Astrocyte (in vitro differentiated cells and primary cell): ENCODE measurements around the gene MYL3. TPM values are rescaled to one million over a fixed set of nuclear protein-coding genes. Genes with fewer than 3 reads are reported as not detected.
A peak's percentile ranks its signal among the peaks of the same experiment; 100 is the strongest.
"Not testable (repeated sequence)": the region's sequence is repeated elsewhere in the genome, so short reads cannot be mapped to it uniquely, and the experiment has no call there.

Source experiments
- DNase-seq: peaks from one replicate; pipeline ENCODE4 v3.0.0-alpha.2; 2010; ENCODE audit warnings: low read depth
- FAIRE-seq: peaks from 2 replicates; lab custom pipeline; 2011; peaks lifted over from hg19 to GRCh38; lab: Jason Lieb, UNC
- H2AFZ ChIP-seq: 2 replicates; pipeline ENCODE4 v1.6.0; 2012; ENCODE audit warnings: low read depth, low read length, inconsistent platforms
- H3K27ac ChIP-seq: 2 replicates; pipeline ENCODE4 v1.5.1; 2011; ENCODE audit warnings: low read depth, low read length, inconsistent platforms
- H3K27me3 ChIP-seq: 2 replicates; pipeline ENCODE4 v1.6.0; 2011; ENCODE audit warnings: low read length, inconsistent platforms; ENCODE audit not compliant: insufficient read depth
- H3K36me3 ChIP-seq: 2 replicates; pipeline ENCODE4 v1.5.1; 2011; ENCODE audit warnings: low read length, inconsistent platforms; ENCODE audit not compliant: insufficient read depth
- H3K4me1 ChIP-seq: 2 replicates; pipeline ENCODE4 v1.5.1; 2011; ENCODE audit warnings: low read length, inconsistent platforms; ENCODE audit not compliant: insufficient read depth
- H3K4me2 ChIP-seq: 2 replicates; pipeline ENCODE4 v1.6.0; 2012; ENCODE audit warnings: low read length, inconsistent platforms
- H3K4me3 ChIP-seq: 2 replicates; pipeline ENCODE4 v1.5.1; 2011; ENCODE audit warnings: low read depth, mild to moderate bottlenecking, low read length, inconsistent platforms; ENCODE audit not compliant: insufficient read depth
- H3K79me2 ChIP-seq: 2 replicates; pipeline ENCODE4 v1.6.0; 2012; ENCODE audit warnings: mild to moderate bottlenecking, low read length, inconsistent platforms; ENCODE audit not compliant: insufficient read depth
- H3K9ac ChIP-seq: 2 replicates; pipeline ENCODE4 v1.6.0; 2012; ENCODE audit warnings: mild to moderate bottlenecking, low read length, inconsistent platforms
- H3K9me3 ChIP-seq: 2 replicates; pipeline ENCODE4 v1.5.1; 2012; ENCODE audit warnings: low read depth, mild to moderate bottlenecking, low read length, inconsistent platforms; ENCODE audit not compliant: insufficient read depth
- H4K20me1 ChIP-seq: 2 replicates; pipeline ENCODE4 v1.6.0; 2012; ENCODE audit warnings: low read length, inconsistent platforms; ENCODE audit not compliant: insufficient read depth
- H3K27ac Mint-ChIP-seq: one replicate; pipeline ENCODE4 v1.8.0; 2021; ENCODE audit warnings: mild to moderate bottlenecking, mixed read lengths; ENCODE audit not compliant: unreplicated experiment
- H3K27me3 Mint-ChIP-seq: one replicate; pipeline ENCODE4 v1.8.0; 2021; ENCODE audit warnings: low read depth, mixed read lengths; ENCODE audit not compliant: unreplicated experiment
- H3K36me3 Mint-ChIP-seq: one replicate; pipeline ENCODE4 v1.8.0; 2021; ENCODE audit warnings: low read depth, mixed read lengths; ENCODE audit not compliant: unreplicated experiment
- H3K4me1 Mint-ChIP-seq: one replicate; pipeline ENCODE4 v1.8.0; 2021; ENCODE audit warnings: low read depth, mixed read lengths; ENCODE audit not compliant: unreplicated experiment
- H3K4me3 Mint-ChIP-seq: one replicate; pipeline ENCODE4 v1.8.0; 2021; ENCODE audit warnings: mild to moderate bottlenecking, moderate library complexity, mixed read lengths; ENCODE audit not compliant: unreplicated experiment
- H3K9me3 Mint-ChIP-seq: one replicate; pipeline ENCODE4 v1.8.0; 2021; ENCODE audit warnings: mild to moderate bottlenecking, mixed read lengths; ENCODE audit not compliant: unreplicated experiment
- CTCF ChIP-seq: IDR thresholded peaks from 2 replicates; pipeline ENCODE4 v1.5.1; 2011; ENCODE audit warnings: low read depth, mild to moderate bottlenecking, inconsistent platforms, low read length, moderate library complexity; ENCODE audit not compliant: insufficient read depth
- EZH2 ChIP-seq: IDR thresholded peaks from 2 replicates; pipeline ENCODE4 v1.6.1; 2012; ENCODE audit warnings: mild to moderate bottlenecking, low read length, inconsistent platforms; ENCODE audit not compliant: insufficient read depth
- total RNA-seq: library from RNA; stranded (reverse); gene quantifications from 2 replicates; pipeline ENCODE4 v1.2.1, GENCODE V29; 2021

MYL3 gene
- total RNA-seq, 1 donor from 2014 or later: 0.89 TPM

DNA sequence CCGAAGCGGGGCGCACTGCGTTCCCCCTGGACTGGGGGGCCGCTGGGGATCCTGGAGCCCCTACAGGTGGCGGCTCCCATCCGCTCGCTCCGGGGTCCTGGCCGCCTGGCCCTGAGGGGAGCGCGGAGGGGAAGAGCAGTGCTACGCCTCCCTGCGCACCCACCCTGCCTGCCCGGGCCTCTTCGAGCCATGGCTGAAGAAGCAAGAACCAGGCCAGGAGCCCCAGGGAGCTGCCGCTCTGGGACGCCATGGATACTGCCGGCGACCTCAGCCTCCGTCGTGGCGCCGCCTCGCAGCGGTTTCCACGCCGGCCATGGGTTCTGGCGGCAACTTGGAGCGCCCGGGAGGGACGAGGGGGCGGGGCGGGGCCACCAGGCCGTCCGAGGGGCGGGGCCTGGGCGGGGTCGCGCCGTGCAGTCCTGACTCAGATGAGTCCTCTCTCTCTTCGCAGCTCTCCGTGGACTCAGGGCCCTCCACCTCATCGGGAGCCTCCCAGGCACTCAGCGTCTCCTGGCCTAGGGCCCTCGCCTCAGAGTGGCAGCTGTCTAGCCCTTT is 50.9 kb downstream of the MYL3 start:
- Mint-ChIP-seq H3K4me1 (peaks cover 3% of the 10 kb centered on the region), H3K9me3 (peaks cover 12% of the 10 kb centered on the region), H3K36me3 (peaks cover 5% of the 10 kb centered on the region), H3K4me3 (peak overlapping the region; percentile 70), H3K27me3 (peaks cover 55% of the 10 kb centered on the region), H3K27ac (no peak overlapping the region)
- H3K79me2 ChIP-seq: no peaks in the 10 kb centered on the region
- no peak overlapping the region for H3K27ac ChIP-seq
- no peak overlapping the region for H3K4me3 ChIP-seq
- H4K20me1 ChIP-seq: no peaks in the 10 kb centered on the region
- no peaks in the 10 kb centered on the region for H3K36me3 ChIP-seq
- peaks cover 17% of the 10 kb centered on the region for H3K27me3 ChIP-seq
- H3K4me1 ChIP-seq: peaks cover 4% of the 10 kb centered on the region
- no peaks in the 10 kb centered on the region for H3K9me3 ChIP-seq
- peak overlapping the region; percentile 86 for H2AFZ ChIP-seq
- FAIRE-seq (no peak), DNase-seq (peak; percentile 30)
- no peak for TF ChIP-seq CTCF
- no peak for TF ChIP-seq EZH2
- H3K4me2 ChIP-seq: peak overlapping the region; percentile 81
- H3K9ac ChIP-seq: no peak overlapping the region

DNA sequence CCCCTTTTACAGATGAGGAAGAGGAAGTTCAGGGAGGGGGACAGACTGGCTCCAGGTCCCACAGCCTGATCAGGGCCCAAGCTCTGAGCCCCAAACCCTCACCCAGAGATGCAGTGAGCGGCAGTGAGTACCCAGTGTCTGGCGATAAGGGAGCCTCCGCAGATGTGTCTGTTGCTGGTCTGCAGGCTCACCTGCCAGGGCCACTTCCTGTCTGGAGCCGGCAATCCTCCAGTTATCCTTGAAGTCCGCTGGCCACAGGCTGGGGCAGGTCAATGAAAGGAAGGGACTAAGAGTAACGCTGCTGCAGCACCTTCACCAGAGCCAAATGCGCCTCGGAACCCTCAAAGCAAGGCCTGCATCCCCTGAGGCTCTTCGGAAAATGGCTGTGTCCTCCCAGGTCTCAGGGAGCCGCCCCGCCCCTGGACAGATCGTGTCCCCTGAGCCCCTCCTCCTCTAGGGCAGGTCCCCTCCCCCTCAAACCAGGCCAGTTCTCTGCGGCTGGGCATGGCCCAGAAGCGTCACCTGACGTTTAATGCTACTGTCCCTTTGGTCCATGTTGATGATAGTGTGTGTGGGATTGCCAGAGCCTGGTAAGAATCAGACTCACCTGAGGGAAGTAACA is 51.5 kb downstream of the MYL3 start:
- H3K27ac ChIP-seq: no peak overlapping the region
- peaks cover 58% of the 10 kb centered on the region for H3K27me3 Mint-ChIP-seq
- peaks cover 17% of the 10 kb centered on the region for H3K27me3 ChIP-seq
- no peaks in the 10 kb centered on the region for H3K36me3 ChIP-seq
- H3K9ac ChIP-seq: no peak overlapping the region
- peak overlapping the region; percentile 86 for H2AFZ ChIP-seq
- peak; percentile 32 for TF ChIP-seq EZH2
- TF ChIP-seq CTCF: no peak
- no peaks in the 10 kb centered on the region for H3K79me2 ChIP-seq
- H3K36me3 Mint-ChIP-seq: peaks cover 5% of the 10 kb centered on the region
- H4K20me1 ChIP-seq: no peaks in the 10 kb centered on the region
- H3K9me3 ChIP-seq: no peaks in the 10 kb centered on the region
- DNase-seq: no peak
- peaks cover 15% of the 10 kb centered on the region for H3K9me3 Mint-ChIP-seq
- peak overlapping the region; percentile 81 for H3K4me2 ChIP-seq
- H3K27ac Mint-ChIP-seq: no peak overlapping the region
- peaks cover 3% of the 10 kb centered on the region for H3K4me1 Mint-ChIP-seq
- H3K4me3 Mint-ChIP-seq: no peak overlapping the region
- H3K4me1 ChIP-seq: peaks cover 4% of the 10 kb centered on the region
- FAIRE-seq: no peak
- no peak overlapping the region for H3K4me3 ChIP-seq

GRCh38 chr3:46808766-46809165 is 54.5 kb downstream of the MYL3 start:
- H3K27ac ChIP-seq, H2AFZ ChIP-seq, H4K20me1 ChIP-seq, H3K4me1 ChIP-seq, H3K4me1 Mint-ChIP-seq, H3K9ac ChIP-seq, H3K36me3 ChIP-seq, H3K36me3 Mint-ChIP-seq, H3K79me2 ChIP-seq, H3K4me3 ChIP-seq, H3K4me2 ChIP-seq, H3K9me3 ChIP-seq, FAIRE-seq, H3K4me3 Mint-ChIP-seq, DNase-seq: not testable (repeated sequence)
- H3K27me3 ChIP-seq: peaks cover 19% of the 10 kb centered on the region
- Mint-ChIP-seq H3K27ac (peak overlapping the region; percentile 78), H3K27me3 (peaks cover 48% of the 10 kb centered on the region), H3K9me3 (peaks cover 16% of the 10 kb centered on the region)

Other genes with a start within 250 kb of the MYL3 start
- 8.5 and 13.5 TPM in 2 replicates for gene ALS2CL, start 169.8 kb downstream of the MYL3 start, total RNA-seq
- 0.34 and 0.53 TPM in 2 replicates for gene TMIE, start 162.1 kb downstream of the MYL3 start, total RNA-seq
- gene PRSS50, start 145.6 kb downstream of the MYL3 start, total RNA-seq: not detected in 2 replicates
- gene PTH1R, start 14.3 kb upstream of the MYL3 start, total RNA-seq: 4.4 and 5.2 TPM in 2 replicates
- 26.2 and 29.0 TPM in 2 replicates for gene CCDC12, start 113.3 kb upstream of the MYL3 start, total RNA-seq
- gene NBEAL2, start 116.2 kb upstream of the MYL3 start, total RNA-seq: 11.4 and 14.8 TPM in 2 replicates